ENCODE results near the gene CDC25A. TPM values are rescaled to one million over a fixed set of nuclear protein-coding genes. Genes with fewer than 3 reads are reported as not detected.

Gene CDC25A
- total RNA-seq, 1 experiment from 2014 or later = 12.8 TPM

DNA sequence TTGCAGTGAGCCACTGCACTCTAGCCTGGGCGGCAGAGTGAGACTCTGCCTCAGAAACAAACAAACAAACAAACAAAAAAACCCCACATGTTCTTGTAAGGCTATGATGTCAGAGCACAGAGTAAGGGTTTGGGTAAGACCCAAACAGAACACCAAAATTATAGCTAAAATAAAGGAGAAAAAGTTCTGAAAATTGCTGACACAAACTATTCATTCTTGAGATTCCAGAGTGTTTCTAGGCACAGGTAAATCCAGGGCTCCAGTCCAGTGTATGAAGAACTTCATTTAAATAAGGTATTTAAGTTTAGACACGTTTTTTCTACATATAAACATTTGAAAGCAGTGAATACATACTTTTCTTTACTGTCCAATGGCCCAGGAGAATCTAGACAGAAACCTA lies 3.9 kb downstream of the CDC25A start:
- in situ Hi-C loops (cut with HindIII; ENCODE audit: low pct_unique_long_range_greater_than_20kb, low sequenced_read_pairs) = no loop called here
- Histone ChIP-seq H3K9me3 (ENCODE audit: control insufficient read depth, insufficient read depth, low read depth, low read length) (no peaks in the 10 kb centered on the region), H3K4me1 (ENCODE audit: control insufficient read depth, insufficient read depth, low read length) (peaks cover 4% of the 10 kb centered on the region; the same call in 1 of the 2 replicates), H3K4me3 (ENCODE audit: low read depth in 2 of 2, low read length in 2 of 2) (no peak overlapping the region), H3K27me3 (ENCODE audit: control insufficient read depth, insufficient read depth, low read length) (no peaks in the 10 kb centered on the region), H3K27ac (ENCODE audit: low read length) (no peak overlapping the region), H3K36me3 (ENCODE audit: control insufficient read depth, insufficient read depth, low read length) (peaks cover 27% of the 10 kb centered on the region)
- no TSS peak for BruUV-seq (replicated peaks)
- POLR2A ChIA-PET = no interaction called here
- intact Hi-C loops (cut with micrococcal nuclease; ENCODE audit: unreplicated experiment) = no loop called here
- TF ChIP-seq SIN3A (IDR thresholded peaks at IDR 0.05; ENCODE audit: borderline replicate concordance, insufficient read depth, low read depth, low read length) = no peak
- no peak for DNase-seq (ENCODE audit: low read depth, low spot score)
- ATAC-seq = no peak
- CTCF ChIA-PET = no interaction called here

DNA sequence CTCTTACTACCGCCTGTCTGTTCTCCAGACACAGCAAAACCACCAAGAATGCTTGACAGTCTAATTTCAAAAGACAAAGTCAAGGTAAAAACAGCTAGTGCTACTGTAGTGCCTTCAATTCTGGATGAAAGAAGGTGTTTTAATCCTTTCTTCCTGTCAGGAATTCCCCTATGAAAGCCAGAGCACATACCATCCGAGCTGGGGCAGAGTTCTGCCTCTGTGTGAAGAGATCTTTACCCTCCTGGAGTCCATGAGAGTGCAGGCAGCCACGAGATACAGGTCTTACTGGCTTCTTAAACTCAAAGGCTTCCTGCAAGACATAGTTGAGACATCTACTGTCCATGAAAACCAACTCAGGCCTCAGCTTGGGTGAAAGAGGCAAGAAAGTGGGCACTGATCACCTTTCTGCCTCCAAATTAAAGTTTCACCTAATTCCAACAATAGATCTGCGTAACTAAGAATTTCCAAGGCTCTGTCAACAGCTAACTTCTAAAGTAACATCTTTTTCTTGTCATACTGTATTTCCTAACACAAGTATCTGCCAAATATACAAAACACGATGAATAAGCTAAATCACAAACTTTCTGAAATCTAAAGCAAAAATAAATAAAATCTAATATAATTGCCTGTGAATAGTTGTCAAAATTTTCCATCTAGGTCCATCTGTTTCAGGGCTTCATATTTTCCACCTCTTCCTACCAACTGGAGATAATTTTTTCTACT lies 7.5 kb downstream of the CDC25A start:
- no TSS peak for BruUV-seq (replicated peaks)
- POLR2A ChIA-PET = interaction anchor here (0.6 kb wide), 1 partner anchor 10 kb away, joined by 3 read pairs; no protein-coding TSS in a partner anchor
- DNase-seq (ENCODE audit: low read depth, low spot score) (no peak), ATAC-seq (no peak)
- Histone ChIP-seq H3K36me3 (ENCODE audit: control insufficient read depth, insufficient read depth, low read length) (peaks cover 37% of the 10 kb centered on the region), H3K9me3 (ENCODE audit: control insufficient read depth, insufficient read depth, low read depth, low read length) (no peaks in the 10 kb centered on the region), H3K27ac (ENCODE audit: low read length) (no peak overlapping the region), H3K4me3 (ENCODE audit: low read depth in 2 of 2, low read length in 2 of 2) (no peak overlapping the region), H3K4me1 (ENCODE audit: control insufficient read depth, insufficient read depth, low read length) (no peaks in the 10 kb centered on the region), H3K27me3 (ENCODE audit: control insufficient read depth, insufficient read depth, low read length) (no peaks in the 10 kb centered on the region)
- CTCF ChIA-PET = no interaction called here
- TF ChIP-seq, protein P1, sequence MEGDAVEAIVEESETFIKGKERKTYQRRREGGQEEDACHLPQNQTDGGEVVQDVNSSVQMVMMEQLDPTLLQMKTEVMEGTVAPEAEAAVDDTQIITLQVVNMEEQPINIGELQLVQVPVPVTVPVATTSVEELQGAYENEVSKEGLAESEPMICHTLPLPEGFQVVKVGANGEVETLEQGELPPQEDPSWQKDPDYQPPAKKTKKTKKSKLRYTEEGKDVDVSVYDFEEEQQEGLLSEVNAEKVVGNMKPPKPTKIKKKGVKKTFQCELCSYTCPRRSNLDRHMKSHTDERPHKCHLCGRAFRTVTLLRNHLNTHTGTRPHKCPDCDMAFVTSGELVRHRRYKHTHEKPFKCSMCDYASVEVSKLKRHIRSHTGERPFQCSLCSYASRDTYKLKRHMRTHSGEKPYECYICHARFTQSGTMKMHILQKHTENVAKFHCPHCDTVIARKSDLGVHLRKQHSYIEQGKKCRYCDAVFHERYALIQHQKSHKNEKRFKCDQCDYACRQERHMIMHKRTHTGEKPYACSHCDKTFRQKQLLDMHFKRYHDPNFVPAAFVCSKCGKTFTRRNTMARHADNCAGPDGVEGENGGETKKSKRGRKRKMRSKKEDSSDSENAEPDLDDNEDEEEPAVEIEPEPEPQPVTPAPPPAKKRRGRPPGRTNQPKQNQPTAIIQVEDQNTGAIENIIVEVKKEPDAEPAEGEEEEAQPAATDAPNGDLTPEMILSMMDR (IDR thresholded peaks at IDR 0.05) = no peak
- TF ChIP-seq POLR2AphosphoS5 (IDR thresholded peaks at IDR 0.05; ENCODE audit: low read depth, low read length) (no peak), SIN3A (IDR thresholded peaks at IDR 0.05; ENCODE audit: borderline replicate concordance, insufficient read depth, low read depth, low read length) (no peak), TCF7L2 (IDR thresholded peaks at IDR 0.05; ENCODE audit: low read depth, low read length) (no peak)
- TF ChIP-seq, protein P2, sequence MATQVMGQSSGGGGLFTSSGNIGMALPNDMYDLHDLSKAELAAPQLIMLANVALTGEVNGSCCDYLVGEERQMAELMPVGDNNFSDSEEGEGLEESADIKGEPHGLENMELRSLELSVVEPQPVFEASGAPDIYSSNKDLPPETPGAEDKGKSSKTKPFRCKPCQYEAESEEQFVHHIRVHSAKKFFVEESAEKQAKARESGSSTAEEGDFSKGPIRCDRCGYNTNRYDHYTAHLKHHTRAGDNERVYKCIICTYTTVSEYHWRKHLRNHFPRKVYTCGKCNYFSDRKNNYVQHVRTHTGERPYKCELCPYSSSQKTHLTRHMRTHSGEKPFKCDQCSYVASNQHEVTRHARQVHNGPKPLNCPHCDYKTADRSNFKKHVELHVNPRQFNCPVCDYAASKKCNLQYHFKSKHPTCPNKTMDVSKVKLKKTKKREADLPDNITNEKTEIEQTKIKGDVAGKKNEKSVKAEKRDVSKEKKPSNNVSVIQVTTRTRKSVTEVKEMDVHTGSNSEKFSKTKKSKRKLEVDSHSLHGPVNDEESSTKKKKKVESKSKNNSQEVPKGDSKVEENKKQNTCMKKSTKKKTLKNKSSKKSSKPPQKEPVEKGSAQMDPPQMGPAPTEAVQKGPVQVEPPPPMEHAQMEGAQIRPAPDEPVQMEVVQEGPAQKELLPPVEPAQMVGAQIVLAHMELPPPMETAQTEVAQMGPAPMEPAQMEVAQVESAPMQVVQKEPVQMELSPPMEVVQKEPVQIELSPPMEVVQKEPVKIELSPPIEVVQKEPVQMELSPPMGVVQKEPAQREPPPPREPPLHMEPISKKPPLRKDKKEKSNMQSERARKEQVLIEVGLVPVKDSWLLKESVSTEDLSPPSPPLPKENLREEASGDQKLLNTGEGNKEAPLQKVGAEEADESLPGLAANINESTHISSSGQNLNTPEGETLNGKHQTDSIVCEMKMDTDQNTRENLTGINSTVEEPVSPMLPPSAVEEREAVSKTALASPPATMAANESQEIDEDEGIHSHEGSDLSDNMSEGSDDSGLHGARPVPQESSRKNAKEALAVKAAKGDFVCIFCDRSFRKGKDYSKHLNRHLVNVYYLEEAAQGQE (IDR thresholded peaks at IDR 0.05; ENCODE audit: insufficient read depth in 1 of 2, low read depth in 2 of 2, low read length in 1 of 2) = no peak
- in situ Hi-C loops (cut with HindIII; ENCODE audit: low pct_unique_long_range_greater_than_20kb, low sequenced_read_pairs) = no loop called here
- intact Hi-C loops (cut with micrococcal nuclease; ENCODE audit: unreplicated experiment) = no loop called here

DNA sequence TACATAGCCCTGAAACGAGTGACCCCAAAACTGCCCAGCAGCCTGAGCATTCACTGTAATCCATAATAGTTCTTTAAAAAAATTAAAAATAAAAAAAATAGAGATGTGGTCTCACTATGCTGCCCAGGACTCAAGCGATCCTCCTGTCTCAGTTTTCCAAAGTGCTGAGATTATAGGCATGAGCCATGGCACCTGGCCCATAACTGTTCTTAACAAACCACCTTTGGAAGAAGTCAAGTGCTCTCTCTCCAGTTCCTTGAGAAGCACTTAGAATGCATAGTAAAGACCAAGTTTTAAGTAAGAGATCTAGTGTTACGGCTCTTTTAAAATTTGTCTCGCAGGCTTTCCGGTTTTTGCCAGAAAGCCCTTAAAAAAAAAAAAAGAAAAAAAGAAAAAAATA lies 8.2 kb downstream of the CDC25A start:
- Histone ChIP-seq H3K4me3 (ENCODE audit: low read depth in 2 of 2, low read length in 2 of 2) (no peak overlapping the region), H3K4me1 (ENCODE audit: control insufficient read depth, insufficient read depth, low read length) (no peaks in the 10 kb centered on the region), H3K9me3 (ENCODE audit: control insufficient read depth, insufficient read depth, low read depth, low read length) (no peaks in the 10 kb centered on the region), H3K27ac (ENCODE audit: low read length) (no peak overlapping the region), H3K36me3 (ENCODE audit: control insufficient read depth, insufficient read depth, low read length) (peaks cover 41% of the 10 kb centered on the region), H3K27me3 (ENCODE audit: control insufficient read depth, insufficient read depth, low read length) (no peaks in the 10 kb centered on the region)
- TF ChIP-seq SIN3A (IDR thresholded peaks at IDR 0.05; ENCODE audit: borderline replicate concordance, insufficient read depth, low read depth, low read length) = no peak
- intact Hi-C loops (cut with micrococcal nuclease; ENCODE audit: unreplicated experiment) (no loop called here), in situ Hi-C loops (cut with HindIII; ENCODE audit: low pct_unique_long_range_greater_than_20kb, low sequenced_read_pairs) (no loop called here)
- BruUV-seq (replicated peaks) = no TSS peak
- ATAC-seq (no peak), DNase-seq (ENCODE audit: low read depth, low spot score) (no peak)
- ChIA-PET POLR2A (interaction anchor here (0.6 kb wide), 1 partner anchor 10 kb away, joined by 3 read pairs; no protein-coding TSS in a partner anchor), CTCF (no interaction called here)

Data from Panc1 (cell line).